K562 (cell line): ENCODE results near the gene MZB1. TPM values are rescaled to one million over a fixed set of nuclear protein-coding genes. Genes with fewer than 3 reads are reported as not detected.

ENCODE experiments used
- ATAC-seq: fragments of 200-7000 bp; cut with Tn5 transposase; 3 replicates; pipeline ENCODE4 v1.9.1; 2020; ENCODE audit warnings: moderate library complexity
- BruUV-seq: library from RNA; stranded (reverse); fragments of 400-500 nt; replicated peaks from 2 replicates; lab custom pipeline; 2021; lab: Mats Ljungman, UMichigan
- CTCF ChIA-PET: fragments of 300-600 bp; formaldehyde crosslinking; extraction: SDS; loops from one replicate; lab custom pipeline; 2021; ENCODE audit warnings: low intra/inter-chr PET ratio; lab: Yijun Ruan, JAX
- POLR2A ChIA-PET: fragments of 300-600, 350-650 bp; sonication (Branson Sonifier 250); formaldehyde crosslinking; extraction: SDS; loops from one replicate; lab custom pipeline; 2021; ENCODE audit warnings: antibody characterized with exemption, inconsistent platforms; lab: Yijun Ruan, JAX
- DNase-seq, 4 experiments: peaks; one replicate each; pipeline versions ENCODE4 v3.0.0 to v3.0.0-alpha.2; 2011 to 2018; ENCODE audit warnings: low spot score in 3 of 4, mixed read lengths in 3 of 4; ENCODE audit errors: extremely low read depth in 1 of 4
- FAIRE-seq: peaks from 2 replicates; lab custom pipeline; 2011; peaks lifted over from hg19 to GRCh38; lab: Jason Lieb, UNC
- H2AFZ ChIP-seq: 2 replicates; pipeline ENCODE4 v1.6.0; 2011; ENCODE audit warnings: low read depth, low read length, control low read depth, inconsistent platforms
- H3K27ac ChIP-seq: fragments of 200-600 bp; 3 replicates; pipeline ENCODE4 v1.8.0; 2011; ENCODE audit warnings: low read depth, mild to moderate bottlenecking, control low read depth, inconsistent platforms, low read length, moderate library complexity, mixed read lengths; ENCODE audit errors: extremely low read depth
- H3K27me3 ChIP-seq, 2 experiments: fragments of 300-600 bp in 1 of 2; 2 replicates in 1 of 2; 3 replicates in 1 of 2; pipeline versions ENCODE4 v1.6.0 to v1.8.0; 2011; ENCODE audit warnings: inconsistent platforms in 2 of 2, low read length in 2 of 2, mild to moderate bottlenecking in 1 of 2, mixed read lengths in 1 of 2, moderate library complexity in 1 of 2; ENCODE audit not compliant: control insufficient read depth in 2 of 2, insufficient read depth in 2 of 2
- H3K36me3 ChIP-seq: fragments of 300-600 bp; 3 replicates; pipeline ENCODE4 v1.8.0; 2011; ENCODE audit warnings: mild to moderate bottlenecking, low read length, inconsistent platforms; ENCODE audit not compliant: control insufficient read depth, insufficient read depth
- H3K4me1 ChIP-seq, 2 experiments: fragments of 200-600 bp in 1 of 2; replicated peaks in 1 of 2; 2 replicates in 1 of 2; 3 replicates in 1 of 2; pipeline versions ENCODE4 v1.5.1 to v1.8.0; 2011; ENCODE audit warnings: inconsistent platforms in 2 of 2, low read length in 2 of 2, mild to moderate bottlenecking in 1 of 2, mixed read lengths in 1 of 2, moderate library complexity in 1 of 2; ENCODE audit not compliant: control insufficient read depth in 2 of 2, insufficient read depth in 2 of 2
- H3K4me2 ChIP-seq: 2 replicates; pipeline ENCODE4 v1.6.1; 2011; ENCODE audit warnings: low read length, control low read depth, inconsistent platforms, mixed read lengths; ENCODE audit not compliant: insufficient read depth
- H3K4me3 ChIP-seq: fragments of 200-600 bp; sonication (generic), shearing (Covaris generic); 2 replicates; pipeline ENCODE4 v1.5.1; 2016; ENCODE audit warnings: control low read depth, inconsistent platforms
- H3K79me2 ChIP-seq: fragments of 200-600 bp; 3 replicates; pipeline ENCODE4 v1.8.0; 2011; ENCODE audit warnings: low read length, inconsistent platforms; ENCODE audit not compliant: control insufficient read depth, insufficient read depth
- H3K9ac ChIP-seq, 2 experiments: 2 replicates each; pipeline versions ENCODE4 v1.6.0 to v1.6.1; 2011; ENCODE audit warnings: low read depth in 2 of 2, low read length in 2 of 2, control low read depth in 1 of 2, inconsistent platforms in 1 of 2, mild to moderate bottlenecking in 1 of 2, mixed read lengths in 1 of 2; ENCODE audit not compliant: insufficient read depth in 1 of 2
- H3K9me1 ChIP-seq: one replicate; pipeline ENCODE4 v1.6.0; 2011; ENCODE audit warnings: inconsistent platforms, mild to moderate bottlenecking, low read length, moderate library complexity; ENCODE audit not compliant: control insufficient read depth, insufficient read depth
- H3K9me3 ChIP-seq: replicated peaks from 2 replicates; pipeline ENCODE4 v1.5.1; 2011; ENCODE audit warnings: low read depth, low read length, inconsistent platforms; ENCODE audit not compliant: control insufficient read depth, insufficient read depth
- H4K20me1 ChIP-seq: replicated peaks from 2 replicates; pipeline ENCODE4 v1.6.1; 2011; ENCODE audit warnings: low read length, inconsistent platforms, mixed read lengths; ENCODE audit not compliant: control insufficient read depth, insufficient read depth
- ARID1B ChIP-seq: fragments of 450-650 bp; IDR thresholded peaks from 2 replicates; pipeline ENCODE4 v1.6.1; 2016; ENCODE audit warnings: antibody characterized with exemption, mild to moderate bottlenecking, inconsistent platforms
- CBFA2T3 ChIP-seq: fragments of 450-650 bp; IDR thresholded peaks from 2 replicates; pipeline ENCODE4 v1.6.1; 2017
- FOSL1 ChIP-seq: fragments of 200-800 bp; sonication (Bioruptor generic); conservative IDR thresholded peaks from 2 replicates; pipeline ENCODE4 v1.6.1; 2016; ENCODE audit warnings: missing genetic modification characterization, missing compliant biosample characterization
- FOXP1 ChIP-seq: sonication (generic); formaldehyde crosslinking; IDR thresholded peaks from 2 replicates; pipeline ENCODE4 v1.8.0; 2022; ENCODE audit warnings: mild to moderate bottlenecking, missing genetic modification reagents
- JUND ChIP-seq, 2 experiments: IDR thresholded peaks; 2 replicates in 1 of 2; 3 replicates in 1 of 2; pipeline ENCODE4 v1.6.1; 2011; ENCODE audit warnings: borderline replicate concordance in 2 of 2, low read depth in 2 of 2, low read length in 2 of 2, improper control_type of control experiment in 1 of 2, missing biosample characterization in 1 of 2, missing genetic modification characterization in 1 of 2, missing genetic modification reagents in 1 of 2
- PURB ChIP-seq: sonication (generic); formaldehyde crosslinking; IDR thresholded peaks from 2 replicates; pipeline ENCODE4 v1.9.0; 2021; ENCODE audit warnings: low read depth, mild to moderate bottlenecking, missing genetic modification reagents
- TEAD4 ChIP-seq, 2 experiments: sonication (generic) in 1 of 2; formaldehyde crosslinking in 1 of 2; IDR thresholded peaks; 2 replicates each; pipeline versions ENCODE4 v1.6.1 to v1.8.0; 2012 to 2022; ENCODE audit warnings: borderline replicate concordance in 1 of 2, inconsistent platforms in 1 of 2, low read length in 1 of 2, mild to moderate bottlenecking in 1 of 2, missing genetic modification reagents in 1 of 2
- VEZF1 ChIP-seq: fragments of 200-800 bp; sonication (Bioruptor generic); IDR thresholded peaks from 2 replicates; pipeline ENCODE4 v1.6.1; 2017; ENCODE audit warnings: missing genetic modification characterization, missing compliant biosample characterization
- WGBS: fragments of 100-300 bp; shearing (Covaris generic); methylation state at CpG from one replicate; pipeline ENCODE4 v1.1.6; 2016; ENCODE audit warnings: low coverage, mixed read lengths; ENCODE audit not compliant: insufficient coverage; ENCODE audit errors: missing lambda C conversion rate; 5-methylcytosine and 5-hydroxymethylcytosine counted together
- in situ Hi-C: fragments of 300-500 bp; cut with MboI; formaldehyde crosslinking; loops from 4 replicates; pipeline ENCODE4 v1.15.0; 2018; ENCODE audit warnings: inconsistent platforms, mixed read lengths
- intact Hi-C: fragments of 100-400 bp; cut with micrococcal nuclease; formaldehyde crosslinking; loops from 2 replicates; pipeline ENCODE4 v1.14.2; 2022
- polyA plus RNA-seq, 8 experiments: library from polyadenylated mRNA; depleted of rRNA in 4 of 8; stranded (reverse) in 5 of 8; unstranded in 3 of 8; fragments of >200 nt; fragmentation: Nextera tagmentation in 2 of 8; fragmentation: Illumina TruSeq in 1 of 8; extraction: Ambion mirVana in 2 of 8; extraction: Trizol in 1 of 8; gene quantifications; 2 replicates each; pipeline versions ENCODE4 v1.2.1 to v1.2.3, GENCODE V29; 2011 to 2014; ENCODE audit warnings: inconsistent platforms in 1 of 8, missing spikeins in 1 of 8
- total RNA-seq, 7 experiments: library from RNA; depleted of rRNA in 6 of 7; stranded (reverse); fragments of >200 nt in 6 of 7; fragmentation: Illumina TruSeq in 2 of 7; extraction: Trizol in 2 of 7; gene quantifications; 2 replicates each; pipeline versions ENCODE4 v1.2.1 to v1.2.3, GENCODE V29; 2011 to 2021; ENCODE audit warnings: low replicate concordance in 1 of 7

MZB1 gene
- total and polyA plus RNA-seq, 9 of the 15 experiments (the other 6 are each of a cell fraction or from before 2014, with no cell fraction given) = 0.13 to 0.31 TPM; not detected in 7

GRCh38 chr5:139382807-139383206 is 6.9 kb downstream of the MZB1 start:
- Histone ChIP-seq H3K9me3 (no peaks in the 10 kb centered on the region; the same call in 1 of the 2 replicates), H2AFZ (no peak overlapping the region), H3K9ac (peak overlapping the region in 1 of 2 experiments; percentile 68; a peak in 2 of 4 replicates), H3K4me3 (no peak overlapping the region), H4K20me1 (no peaks in the 10 kb centered on the region), H3K9me1 (no peaks in the 10 kb centered on the region), H3K27ac (no peak overlapping the region), H3K27me3 (no peaks in the 10 kb centered on the region), H3K4me2 (no peak overlapping the region), H3K79me2 (no peaks in the 10 kb centered on the region), H3K36me3 (no peaks in the 10 kb centered on the region), H3K4me1 (peaks cover 26 to 63% of the 10 kb centered on the region in 2 experiments; a peak in 4 of 5 replicates)
- in situ Hi-C loops = no loop called here
- DNase-seq = peak in 1 of 4 experiments; percentile 10
- intact Hi-C loops = no loop called here
- ChIA-PET POLR2A (interaction anchor here (0.5 to 1.8 kb wide), 7 partner anchors 11 to 768 kb away, joined by 3 to 8 read pairs (median 4); partner anchors contain the start of genes MATR3, SPATA24 and STING1), CTCF (no interaction called here)
- TF ChIP-seq PURB (CRISPR knock-in tag) (no peak), FOSL1 (tag) (0 out of 2 replicates have a peak, but pooled peaks have one; percentile 21), CBFA2T3 (0 out of 2 replicates have a peak, but pooled peaks have one; percentile 18), FOXP1 (no peak), JUND (IDR thresholded peaks at IDR 0.05; ENCODE audit: borderline replicate concordance, low read depth, low read length) (peak; percentile 3; the same call in 1 of the 2 replicates), JUND (tag; IDR thresholded peaks at IDR 0.05; ENCODE audit: borderline replicate concordance, low read depth, low read length) (no peak), TEAD4 (IDR thresholded peaks at IDR 0.05; ENCODE audit: low read length) (peak; percentile 35; the same call in 1 of the 2 replicates), TEAD4 (CRISPR knock-in tag; IDR thresholded peaks at IDR 0.05; ENCODE audit: borderline replicate concordance) (no peak), ARID1B (peak; percentile 42; the same call in 1 of the 2 replicates), VEZF1 (CRISPR knock-in tag) (peak; percentile 79)
- 7% methylated on average over 2 of the region's 3 CpGs for WGBS
- BruUV-seq = no TSS peak
- no peak for FAIRE-seq
- no peak for ATAC-seq
